IPS-18c (cell line): Measurements from ENCODE around the gene PRMT5.
"Not testable (repeated sequence)": the region's sequence is repeated elsewhere in the genome, so short reads cannot be mapped to it uniquely, and the experiment has no call there.

Source experiments
- H3K4me3 ChIP-seq: 2 replicates; pipeline ENCODE4 v1.7.0; 2013; ENCODE audit warnings: low read depth, mild to moderate bottlenecking, low read length, moderate library complexity; ENCODE audit not compliant: insufficient read depth
- H3K9me3 ChIP-seq: one replicate; pipeline ENCODE4 v1.6.1; 2013; ENCODE audit warnings: mild to moderate bottlenecking, low read length, moderate library complexity; ENCODE audit not compliant: control insufficient read depth, insufficient read depth

Gene PRMT5

DNA sequence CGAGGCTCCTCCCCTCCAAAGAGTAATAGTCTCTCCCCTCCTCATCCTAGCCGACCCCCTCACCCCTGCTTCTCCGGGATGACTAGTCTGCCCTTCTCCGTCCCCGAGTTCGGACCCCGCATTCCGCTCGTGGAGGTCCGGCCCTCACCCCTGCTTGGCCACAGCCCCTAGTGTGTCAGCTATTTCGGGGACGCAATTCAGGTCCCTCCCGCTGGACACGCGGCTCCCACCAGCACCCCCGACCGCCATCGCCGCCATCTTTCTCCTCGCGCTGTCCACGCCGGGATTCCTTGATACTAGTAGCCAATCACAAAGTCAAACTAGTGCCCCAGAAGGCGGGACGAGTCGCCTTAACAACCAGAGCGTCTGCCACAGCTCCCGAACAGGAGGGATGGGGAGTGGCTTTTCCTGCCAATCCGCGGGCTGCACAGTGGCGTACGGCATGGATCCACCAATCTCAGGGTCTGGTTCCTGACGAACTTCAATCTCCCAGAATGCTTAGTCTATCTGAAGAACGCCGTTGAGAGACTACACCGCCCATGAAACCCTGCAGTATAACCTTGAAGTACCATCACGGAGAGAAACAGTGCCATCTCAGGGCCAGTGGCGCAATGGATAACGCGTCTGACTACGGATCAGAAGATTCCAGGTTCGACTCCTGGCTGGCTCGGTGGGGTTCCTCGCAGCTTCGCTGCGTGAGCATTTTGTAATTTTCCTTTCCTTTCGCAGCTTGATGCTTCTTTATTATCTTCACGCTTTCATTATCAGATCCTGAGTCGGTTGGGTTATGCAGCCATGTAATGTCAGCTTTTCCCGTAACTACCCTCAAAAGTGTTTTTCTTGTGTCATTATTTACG lies at the start of gene PRMT5:
TSS of gene PRMT5 (minus strand) at position 273 of the 857 bp plus-strand sequence. CDS start at position 258, 15 bp downstream.
- Histone ChIP-seq H3K4me3 (peak within 1 kb of the TSS; percentile 79), H3K9me3 (no peaks in the 10 kb centered on the region)

DNA sequence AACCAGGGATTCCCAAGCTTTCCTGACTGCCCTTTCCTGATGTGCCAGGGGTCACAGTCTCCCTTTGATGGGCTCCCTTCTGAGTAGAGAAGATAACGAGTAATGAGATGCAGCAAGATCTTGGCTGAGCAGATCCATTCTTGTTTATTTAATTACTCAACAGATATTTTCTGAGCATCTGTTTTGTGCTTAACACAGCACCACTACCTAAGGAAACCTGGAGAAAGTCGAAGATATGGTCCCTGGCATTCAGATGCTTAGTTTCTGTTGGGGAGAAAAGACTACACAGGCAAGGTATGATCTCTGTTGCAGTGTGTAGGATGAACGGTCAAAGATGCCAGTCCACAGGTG lies 49.3 kb upstream of the PRMT5 start:
- peak overlapping the region; percentile 16; the same call in 1 of the 2 replicates for H3K4me3 ChIP-seq
- H3K9me3 ChIP-seq, result no peaks in the 10 kb centered on the region

DNA sequence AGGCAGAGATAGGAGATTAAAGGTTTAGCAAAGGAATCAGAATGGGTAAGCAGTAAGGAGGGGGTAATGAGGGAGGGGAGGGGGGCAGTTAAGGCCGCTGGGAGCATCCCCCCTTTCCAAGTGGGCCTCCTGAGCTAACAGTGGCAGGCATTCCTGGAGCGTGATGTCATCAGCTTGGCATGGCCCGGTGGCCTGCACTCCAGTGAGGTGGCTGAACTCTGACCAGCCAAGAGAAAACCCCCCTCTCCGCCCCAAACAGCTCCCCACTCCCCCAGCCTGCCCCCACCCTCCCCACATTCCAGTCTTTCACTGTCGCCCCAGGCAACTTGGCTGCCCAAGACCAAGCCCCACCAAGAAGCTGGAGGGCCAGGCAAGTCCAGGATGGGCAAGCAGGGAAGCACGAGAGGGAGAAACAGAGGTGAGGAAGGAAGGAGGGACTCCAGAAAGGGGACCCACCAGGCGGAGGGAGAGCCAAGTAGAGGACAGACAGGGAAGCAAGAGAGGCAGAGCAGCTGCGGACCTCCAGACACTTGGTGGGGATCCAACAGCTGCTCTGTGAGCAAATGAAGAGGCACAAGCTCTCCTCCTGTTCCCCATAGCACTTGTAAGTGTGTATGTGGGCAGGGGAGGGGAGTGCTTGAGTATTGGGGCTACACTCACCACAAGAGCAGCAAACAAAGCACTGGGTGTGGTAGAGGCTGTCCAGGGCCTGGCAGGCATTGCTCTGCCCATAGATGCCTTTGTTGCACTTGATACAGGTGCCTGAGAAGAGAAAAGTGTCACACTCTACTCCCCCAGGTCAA lies 48.7 kb upstream of the PRMT5 start:
- peak overlapping the region; percentile 16; the same call in 1 of the 2 replicates for H3K4me3 ChIP-seq
- H3K9me3 ChIP-seq, result no peaks in the 10 kb centered on the region

DNA sequence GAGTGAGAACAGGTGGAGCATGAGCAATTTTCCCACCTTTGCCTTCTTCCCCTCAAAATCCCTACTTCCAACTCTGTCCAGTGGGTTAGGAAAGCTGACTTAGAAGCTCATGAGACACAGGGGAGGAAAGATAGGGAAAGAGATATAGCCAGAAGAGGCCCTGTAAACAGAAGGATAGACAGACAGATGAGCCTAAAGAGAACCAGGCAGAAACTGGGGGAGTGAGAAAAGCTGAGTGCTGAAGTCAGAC lies 48.2 kb upstream of the PRMT5 start:
- peak overlapping the region; percentile 1; the same call in 1 of the 2 replicates for H3K4me3 ChIP-seq

DNA sequence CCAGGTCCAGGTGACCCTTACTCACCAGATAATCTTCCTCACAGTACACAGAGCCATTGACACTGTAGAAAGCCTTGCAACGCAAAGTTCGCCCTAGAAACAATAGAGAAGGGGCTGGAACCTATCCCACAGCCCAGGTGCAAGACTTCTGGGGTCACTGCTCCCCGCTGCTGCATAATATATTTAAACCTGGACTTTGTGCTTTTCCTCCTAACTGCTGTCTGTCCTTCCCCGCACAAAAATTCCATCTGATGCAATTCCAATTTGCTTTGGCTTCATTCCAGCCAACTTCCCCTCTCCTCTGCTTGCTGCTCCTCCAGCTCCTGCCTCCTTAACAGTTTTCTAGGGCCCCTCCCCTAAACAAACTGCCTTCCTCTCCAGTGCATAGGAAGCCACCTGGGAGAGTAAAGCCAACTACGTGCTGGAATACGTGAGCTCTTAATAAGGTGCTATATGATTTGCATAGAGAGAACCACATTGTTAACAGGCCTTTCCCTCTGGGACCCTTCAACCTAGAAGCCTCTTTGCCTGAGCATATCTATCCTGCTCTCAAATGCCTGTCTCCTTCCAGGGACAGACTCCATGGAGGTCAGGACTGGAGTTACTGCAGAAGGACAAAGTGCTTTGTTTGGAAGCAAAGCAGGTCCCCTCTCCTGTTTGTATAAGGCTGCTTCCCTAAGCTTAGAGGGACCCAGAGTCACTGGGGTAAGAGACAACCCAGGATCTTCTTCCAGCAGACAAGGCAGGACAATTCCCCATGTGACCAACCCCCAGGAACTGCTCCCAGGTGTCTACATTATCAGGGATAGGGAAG lies 47.7 kb upstream of the PRMT5 start:
- H3K9me3 ChIP-seq, result peaks cover 2% of the 10 kb centered on the region
- no peak overlapping the region for H3K4me3 ChIP-seq

More for the DNA sequence above, 48.2 kb upstream of the PRMT5 start:
- peaks cover 2% of the 10 kb centered on the region for H3K9me3 ChIP-seq

DNA sequence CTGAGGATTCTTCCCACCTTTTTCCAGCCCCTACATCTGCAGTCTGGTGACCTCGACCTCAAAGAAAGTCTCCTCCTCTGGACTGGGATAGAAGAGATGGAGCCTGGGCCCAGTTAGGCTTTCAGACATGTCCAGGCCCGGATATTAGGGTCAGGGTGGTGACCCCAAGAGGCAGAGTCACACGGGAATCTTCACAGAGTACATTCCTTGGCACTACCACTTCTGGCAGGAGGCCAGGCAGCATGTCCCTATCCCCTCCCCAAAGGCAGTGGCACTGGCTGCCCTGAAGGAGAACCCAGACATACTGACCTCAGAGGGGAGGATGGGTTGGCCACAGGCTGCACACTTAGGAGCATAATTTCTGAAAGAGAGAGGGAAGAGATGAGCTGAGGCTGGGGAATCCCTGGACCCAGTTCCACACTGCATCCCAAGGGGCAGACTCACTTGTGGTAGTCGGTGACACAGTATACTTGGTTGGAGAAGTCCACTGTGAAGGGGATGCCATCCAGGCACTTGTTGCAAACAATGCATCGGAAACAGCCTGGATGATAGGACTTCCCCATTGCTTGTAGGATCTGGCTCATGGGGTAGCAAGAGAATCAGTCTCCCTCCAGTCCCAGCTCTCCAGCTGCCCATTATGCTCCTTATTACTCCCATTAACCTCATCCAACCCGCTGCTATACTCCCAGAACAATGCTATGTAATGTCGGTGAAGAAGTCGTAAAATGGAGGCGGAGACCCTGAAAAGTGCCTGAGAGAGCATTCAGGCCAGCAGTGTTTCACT lies 45.5 kb upstream of the PRMT5 start:
- Histone ChIP-seq H3K9me3 (peaks cover 2% of the 10 kb centered on the region), H3K4me3 (no peak overlapping the region)

DNA sequence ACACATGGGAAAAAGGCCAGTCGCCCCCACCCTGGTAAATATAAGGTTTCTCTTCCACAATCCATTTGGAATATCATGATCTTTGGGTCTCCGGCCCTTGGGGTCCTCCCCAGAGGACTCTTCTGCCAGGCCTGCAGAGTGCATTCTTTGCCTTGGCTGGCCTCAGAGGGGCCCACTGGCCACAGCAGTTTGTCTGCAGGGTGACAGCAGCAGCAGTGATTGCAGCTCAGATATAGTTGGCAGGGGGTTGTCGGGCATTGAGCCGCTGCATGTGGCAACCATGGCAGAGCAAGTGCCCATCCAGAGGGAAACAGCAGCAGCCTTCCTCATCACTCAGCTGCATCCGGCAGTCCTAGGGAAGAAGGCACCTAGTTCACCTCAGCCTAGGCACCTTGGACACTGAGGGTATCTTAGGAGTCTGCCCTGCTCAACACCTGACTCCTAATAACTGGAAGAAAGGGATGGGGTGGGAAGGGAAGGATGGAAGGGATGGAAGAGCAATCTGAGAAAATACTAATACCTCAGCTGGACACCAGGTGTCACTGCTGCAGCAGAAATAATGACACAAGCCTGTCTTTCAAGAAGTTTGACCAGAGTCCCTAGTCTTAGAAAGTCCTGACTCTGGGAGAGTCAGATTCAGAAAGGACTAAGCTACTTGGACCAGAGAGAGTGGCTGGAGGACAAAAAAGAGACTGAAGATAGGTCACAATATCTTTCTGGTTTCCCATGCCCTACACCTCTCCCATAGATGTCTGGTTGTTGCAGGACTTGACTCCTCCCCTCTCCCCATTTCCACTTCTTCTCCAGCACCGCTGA lies 44.2 kb upstream of the PRMT5 start:
- no peak overlapping the region for H3K4me3 ChIP-seq
- peaks cover 2% of the 10 kb centered on the region for H3K9me3 ChIP-seq

DNA sequence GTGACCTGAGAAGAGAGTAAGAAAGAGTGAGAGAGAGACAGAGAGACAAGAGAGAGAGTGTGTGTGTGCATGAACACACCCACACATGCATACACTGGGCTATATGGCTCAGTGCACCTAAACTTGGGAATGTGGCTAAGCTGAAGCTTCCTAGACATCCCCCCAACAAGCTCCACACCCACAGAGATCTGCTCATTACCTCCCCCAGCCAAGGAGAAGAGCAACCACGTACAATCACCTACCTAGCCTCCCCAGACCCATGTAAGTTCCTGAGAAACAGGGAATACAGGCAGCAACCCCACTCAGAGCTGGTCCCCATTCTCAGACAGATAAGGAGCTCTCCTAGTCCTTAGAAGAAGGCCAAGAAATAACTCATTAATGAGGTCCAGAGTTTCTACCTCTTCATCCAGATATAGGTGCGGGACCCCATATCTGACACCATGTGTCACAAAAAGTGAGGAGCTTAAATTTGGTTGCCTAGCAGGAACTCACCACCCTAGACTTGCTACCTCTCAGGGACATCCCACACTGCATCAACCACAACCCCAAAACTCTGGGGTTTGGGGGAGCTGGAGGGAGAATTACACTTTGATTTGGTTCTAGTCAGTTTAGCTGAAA lies 43.2 kb upstream of the PRMT5 start:
- Histone ChIP-seq H3K4me3 (no peak overlapping the region), H3K9me3 (peaks cover 2% of the 10 kb centered on the region)

DNA sequence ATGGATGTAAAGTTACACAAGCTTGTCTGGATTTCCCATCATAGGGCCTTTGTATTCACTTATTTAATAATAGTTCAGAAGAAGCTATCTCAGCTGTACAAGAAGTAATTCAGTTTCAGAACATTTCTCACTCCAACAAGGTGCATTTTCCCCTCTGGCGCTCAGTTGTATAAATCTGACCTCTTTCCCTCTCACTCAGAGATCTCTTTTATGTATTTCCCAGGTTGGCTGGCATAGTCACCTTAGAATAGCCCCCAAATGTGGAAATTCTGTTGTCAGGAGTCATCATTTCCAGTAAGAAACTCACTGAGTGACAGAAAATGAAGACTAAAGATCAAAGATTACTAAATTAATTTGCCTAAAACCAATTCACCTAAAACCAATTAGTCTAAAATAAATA lies 42.0 kb upstream of the PRMT5 start:
- H3K9me3 ChIP-seq, result peaks cover 2% of the 10 kb centered on the region
- no peak overlapping the region for H3K4me3 ChIP-seq

DNA sequence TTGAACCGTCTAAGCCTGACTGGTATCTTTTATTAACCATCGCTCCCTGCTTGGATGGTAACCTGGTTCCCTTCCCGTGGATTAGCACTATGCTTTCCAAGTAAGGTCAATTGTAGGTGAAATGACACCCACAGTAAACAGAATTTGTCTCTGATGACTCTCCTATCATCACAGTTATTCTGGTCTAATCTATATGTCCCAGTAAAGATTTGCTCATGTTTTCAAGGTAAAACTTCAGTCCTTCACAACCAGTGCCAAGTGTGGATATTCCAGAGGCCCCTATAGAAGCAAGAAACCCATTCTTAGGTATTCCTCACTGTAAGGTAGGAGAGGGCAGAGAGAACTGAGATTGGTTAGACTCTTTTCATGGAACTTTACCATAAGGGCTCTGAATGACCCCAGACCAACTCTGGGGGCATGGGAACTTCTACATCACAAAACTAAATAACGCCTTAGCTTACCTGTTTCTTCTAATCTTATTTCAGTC lies 37.6 kb upstream of the PRMT5 start:
- H3K9me3 ChIP-seq, result no peaks in the 10 kb centered on the region

DNA sequence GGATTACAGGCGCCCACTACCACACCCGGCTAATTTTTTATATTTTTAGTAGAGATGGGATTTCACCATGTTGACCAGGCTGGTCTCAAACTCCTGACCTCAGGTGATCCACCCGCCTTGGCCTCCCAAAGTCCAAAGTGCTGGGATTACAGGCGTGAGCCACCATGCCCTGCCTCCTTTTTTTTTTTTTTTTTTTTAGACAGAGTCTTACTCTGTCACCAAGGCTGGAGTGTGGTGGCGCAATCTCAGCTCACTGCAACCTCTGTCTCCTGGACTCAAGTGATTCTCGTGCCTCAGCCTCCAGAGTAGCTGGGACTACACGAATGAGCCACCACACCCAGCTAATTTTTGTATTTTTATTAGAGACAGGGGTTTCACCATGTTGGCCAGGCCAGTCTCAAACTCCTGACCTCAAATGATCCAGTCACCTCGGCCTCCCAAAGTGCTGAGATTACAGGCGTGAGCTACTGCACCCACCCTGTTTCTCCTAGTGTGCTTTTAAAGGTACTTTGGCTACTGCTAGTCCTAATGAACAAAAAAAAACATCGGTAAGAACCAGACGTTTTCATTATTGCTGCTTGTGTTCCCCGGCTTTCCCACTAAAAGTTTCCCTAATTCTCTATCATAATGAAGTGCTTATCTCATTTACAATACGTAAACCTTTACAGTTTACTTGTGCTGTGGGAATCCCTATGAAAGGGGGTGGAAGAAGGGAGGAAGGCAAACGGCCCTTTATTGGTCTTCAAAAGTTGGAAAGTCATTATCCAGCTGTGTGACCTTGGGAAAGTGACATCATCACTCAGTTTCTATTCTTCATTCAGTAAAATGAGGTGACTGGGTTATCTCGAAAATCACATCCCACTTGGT lies 37.0 kb upstream of the PRMT5 start:
- H3K4me3 ChIP-seq, H3K9me3 ChIP-seq: not testable (repeated sequence)

More for the DNA sequence above, 37.6 kb upstream of the PRMT5 start:
- no peak overlapping the region for H3K4me3 ChIP-seq

DNA sequence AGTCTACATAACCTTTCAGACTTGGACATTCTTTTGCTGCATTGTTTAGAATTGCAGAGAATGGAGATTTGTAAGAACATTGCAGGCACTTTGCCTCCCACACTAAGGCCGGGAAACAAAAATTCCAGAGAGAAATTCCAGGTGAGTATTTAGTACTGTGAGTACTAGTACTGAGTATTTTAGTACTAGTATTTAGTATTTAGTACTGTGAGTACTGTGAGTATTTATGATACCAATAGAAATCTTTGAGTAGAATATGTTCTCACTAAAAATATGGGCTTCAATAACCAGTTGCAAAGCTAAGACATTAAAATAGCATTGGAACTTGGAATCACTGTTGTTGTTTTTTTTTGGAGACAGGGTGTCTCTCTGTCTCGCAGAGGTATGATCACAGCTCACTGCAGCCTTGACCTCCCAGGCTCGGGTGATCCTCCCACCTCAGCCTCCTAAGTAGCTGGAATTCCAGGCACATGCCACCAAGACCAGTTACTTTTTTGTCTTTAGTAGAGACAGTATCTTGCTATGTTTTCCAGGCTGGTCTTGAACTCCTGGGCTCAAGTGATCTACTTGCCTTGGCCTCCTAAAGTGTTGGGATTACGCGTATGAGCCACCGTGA lies 33.0 kb upstream of the PRMT5 start:
- H3K9me3 ChIP-seq, result no peaks in the 10 kb centered on the region
- H3K4me3 ChIP-seq, result no peak overlapping the region

DNA sequence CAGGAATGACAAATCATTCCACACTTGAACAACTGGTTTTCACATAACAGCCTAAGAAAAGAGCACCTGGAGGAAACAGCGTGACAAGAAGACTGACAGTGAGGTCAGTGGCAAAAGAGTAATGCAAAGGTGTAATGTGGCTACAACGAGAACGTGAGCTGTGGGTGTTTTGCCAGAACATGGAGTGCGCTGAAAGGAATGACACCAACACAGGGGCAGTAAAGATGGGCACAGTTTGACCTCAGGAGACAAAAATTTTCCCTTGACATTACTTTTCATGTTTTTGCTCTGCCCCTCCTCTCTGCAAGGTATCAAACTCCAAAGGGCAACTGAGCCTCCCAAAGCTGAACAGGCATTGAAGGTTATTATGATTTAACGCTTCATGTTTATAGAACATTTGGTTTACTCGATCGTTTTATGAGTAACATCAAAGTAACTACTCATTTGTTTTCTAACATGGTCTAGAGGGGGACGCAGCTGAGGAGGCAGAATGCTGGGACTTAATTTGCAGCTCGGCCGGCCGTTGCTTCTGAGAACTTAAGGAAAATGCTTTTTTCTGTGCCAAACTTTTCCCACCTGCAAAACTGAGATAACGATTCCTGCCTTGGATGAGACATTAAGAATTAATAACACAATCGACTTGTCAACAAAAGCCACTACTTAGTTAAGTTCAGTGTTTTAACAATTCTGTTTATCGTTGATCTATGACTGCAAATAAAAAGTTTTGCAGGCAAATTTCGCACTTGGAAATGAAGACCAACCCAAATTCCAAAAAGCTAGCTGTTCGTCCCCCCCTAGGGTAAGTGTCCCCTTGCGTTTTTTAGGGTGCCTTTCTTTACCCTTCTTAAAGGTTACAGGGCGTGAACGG lies 26.8 kb upstream of the PRMT5 start:
- Histone ChIP-seq H3K9me3 (no peaks in the 10 kb centered on the region), H3K4me3 (peak overlapping the region; percentile 81)

DNA sequence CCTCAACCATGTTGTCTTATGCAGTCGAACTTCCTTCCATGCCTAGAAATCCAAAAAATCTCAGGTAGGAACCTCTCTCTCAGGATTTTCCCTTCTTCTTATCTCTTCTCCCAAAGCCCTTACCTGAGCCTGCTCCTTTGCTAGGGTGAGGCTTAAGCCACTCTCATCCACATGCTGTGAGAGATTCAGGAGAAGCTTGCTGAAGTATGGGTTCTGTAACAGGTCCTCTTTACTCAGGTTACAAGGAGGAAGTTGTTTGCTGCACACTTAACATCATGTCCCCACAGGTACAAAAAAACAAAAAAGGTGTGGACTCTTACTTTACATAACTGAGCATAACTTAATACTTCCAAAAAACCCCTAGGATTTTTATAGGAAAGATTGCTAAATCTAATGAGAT lies 23.2 kb upstream of the PRMT5 start:
- Histone ChIP-seq H3K9me3 (no peaks in the 10 kb centered on the region), H3K4me3 (no peak overlapping the region)
